TTC549 (cell line): ENCODE data around the gene TMEM130.

ENCODE experiments used
- FAIRE-seq: peaks from 2 replicates; lab custom pipeline; 2012; peaks lifted over from hg19 to GRCh38; lab: Jason Lieb, UNC

The TMEM130 gene

DNA sequence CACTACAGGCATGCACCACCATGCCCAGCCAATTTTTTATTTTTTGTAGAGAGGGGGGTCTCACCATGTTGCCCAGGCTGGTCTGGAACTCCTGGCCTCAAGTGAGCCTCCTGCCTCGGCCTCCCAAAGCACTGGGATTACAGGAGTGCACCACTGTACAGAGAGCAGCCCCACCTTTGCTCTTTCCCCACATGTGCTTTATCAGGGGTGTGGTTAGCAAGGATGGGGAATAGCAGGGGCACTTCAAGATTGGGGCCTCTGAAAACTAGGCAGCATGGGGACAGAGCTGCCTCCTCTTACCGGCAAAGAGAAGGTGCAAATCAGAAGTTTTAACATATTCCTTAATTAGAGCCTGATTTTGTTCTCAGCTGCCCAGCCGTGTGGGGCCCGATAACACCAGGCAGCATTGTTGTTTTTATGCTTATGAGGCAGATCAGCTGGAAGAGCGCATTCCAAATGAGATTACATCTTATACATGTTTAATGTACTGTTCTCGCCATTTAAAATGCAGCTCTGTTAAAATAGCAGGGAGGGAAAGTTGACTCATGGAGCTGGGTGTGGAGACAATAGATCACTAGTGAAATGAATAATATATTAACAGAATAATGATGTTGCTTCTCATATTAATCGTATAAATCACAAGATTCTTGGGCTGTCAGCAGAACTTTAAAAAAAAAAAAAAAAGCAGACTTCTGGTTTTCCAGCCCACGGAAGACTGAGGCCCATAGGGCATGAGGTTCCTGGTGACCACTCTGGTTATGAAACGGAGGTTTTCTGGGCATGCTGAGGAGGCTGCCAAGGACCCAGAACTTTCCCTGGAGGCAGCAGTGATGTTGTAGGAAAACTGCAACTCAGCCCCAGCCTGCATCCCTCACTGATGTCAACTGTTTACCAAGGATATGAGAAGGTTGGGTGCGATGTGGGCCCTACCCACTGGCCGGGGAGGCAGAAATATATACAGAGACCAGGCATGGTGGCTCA is 62.5 kb downstream of the TMEM130 start:
- FAIRE-seq = no peak

DNA sequence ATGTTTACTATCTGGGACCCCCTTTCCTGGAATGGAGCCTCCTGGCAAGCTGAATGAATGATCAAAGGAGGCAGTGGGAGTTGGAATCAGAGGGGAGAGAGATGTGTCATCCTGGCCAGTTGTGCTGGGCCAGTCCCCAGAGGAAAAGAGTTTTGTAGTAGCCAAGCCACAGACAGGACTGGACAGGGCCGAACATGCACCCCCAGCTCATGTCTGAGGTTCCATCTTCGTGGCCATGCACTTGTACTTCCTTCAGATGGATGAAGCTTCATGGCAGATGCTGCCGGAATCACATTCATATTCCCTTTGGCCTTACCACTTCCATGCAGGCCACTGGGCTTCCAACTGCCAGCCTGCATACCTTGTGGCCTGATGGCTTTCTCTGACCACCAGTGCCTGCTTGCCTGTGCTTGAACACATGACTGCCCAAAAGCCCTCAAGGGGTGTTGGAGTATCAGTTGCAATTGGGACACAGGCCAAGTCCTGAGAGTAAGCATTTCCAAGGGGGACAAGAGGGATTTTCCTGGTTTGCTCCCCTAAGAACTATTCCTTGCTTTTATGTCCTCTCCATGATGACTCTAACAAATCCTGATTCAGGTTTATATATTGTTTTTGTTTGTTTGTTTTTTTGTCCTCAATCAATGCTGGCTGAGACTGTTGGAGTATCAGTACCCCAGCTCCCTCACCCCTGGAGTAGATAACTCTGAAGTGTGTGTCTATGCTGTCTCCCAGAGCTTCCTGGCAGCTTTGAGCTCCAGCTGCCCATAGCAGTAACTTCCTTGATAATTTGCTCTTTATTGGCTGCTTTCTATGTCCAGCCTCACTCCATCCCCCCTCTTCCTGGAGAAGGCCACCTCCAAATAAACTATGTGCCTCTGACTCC is 63.6 kb downstream of the TMEM130 start:
- no peak for FAIRE-seq

DNA sequence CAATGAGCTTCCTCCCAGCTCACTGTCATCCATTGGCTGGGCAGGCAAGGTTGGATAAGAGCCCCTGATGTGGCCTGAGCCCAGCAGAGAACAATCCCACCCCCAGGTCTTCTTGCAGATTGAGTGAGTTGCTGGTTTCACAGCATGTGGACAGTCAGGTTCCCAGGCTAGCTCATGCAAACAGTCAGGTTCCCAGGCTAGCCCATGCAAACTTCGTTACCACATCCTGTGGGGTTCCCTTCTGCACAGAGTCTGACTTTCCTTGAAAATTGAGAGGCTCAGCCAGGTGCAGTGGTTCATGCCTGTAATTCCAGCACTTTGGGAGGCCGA is 67.1 kb downstream of the TMEM130 start:
- no peak for FAIRE-seq

DNA sequence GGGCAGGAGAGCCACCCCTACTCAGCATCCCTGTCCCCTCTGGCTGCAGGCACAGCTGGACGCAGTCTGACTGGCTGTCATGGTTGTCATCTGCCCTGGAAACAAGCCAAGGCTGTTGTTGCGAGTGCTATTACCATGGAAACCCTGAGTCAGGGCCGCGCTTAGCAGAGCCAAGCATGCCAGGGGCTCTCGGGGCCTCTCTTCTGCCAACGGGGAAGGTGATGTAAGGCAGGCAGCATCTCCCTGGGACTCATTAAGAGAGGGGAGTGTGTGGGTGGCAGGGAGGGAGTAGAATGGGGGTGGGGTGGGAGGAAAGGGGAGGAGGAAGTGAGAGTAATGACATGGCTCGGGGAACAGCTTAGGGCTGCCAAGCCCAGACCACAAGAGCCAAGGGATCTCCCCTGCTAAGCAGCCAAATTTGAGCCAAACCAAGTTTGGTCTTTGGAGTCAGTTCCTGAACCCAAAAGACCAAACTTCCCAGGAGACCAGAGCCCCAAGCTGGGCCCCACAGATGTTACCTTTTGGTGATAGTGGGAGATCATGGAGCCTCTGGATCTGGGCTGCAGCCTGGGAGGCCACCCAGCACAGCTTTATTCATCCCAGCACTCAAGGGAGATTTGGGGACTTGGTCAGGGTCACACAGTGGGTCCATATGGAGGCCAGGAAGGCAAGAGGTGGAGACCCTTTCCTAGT is 67.6 kb downstream of the TMEM130 start:
- no peak for FAIRE-seq

DNA sequence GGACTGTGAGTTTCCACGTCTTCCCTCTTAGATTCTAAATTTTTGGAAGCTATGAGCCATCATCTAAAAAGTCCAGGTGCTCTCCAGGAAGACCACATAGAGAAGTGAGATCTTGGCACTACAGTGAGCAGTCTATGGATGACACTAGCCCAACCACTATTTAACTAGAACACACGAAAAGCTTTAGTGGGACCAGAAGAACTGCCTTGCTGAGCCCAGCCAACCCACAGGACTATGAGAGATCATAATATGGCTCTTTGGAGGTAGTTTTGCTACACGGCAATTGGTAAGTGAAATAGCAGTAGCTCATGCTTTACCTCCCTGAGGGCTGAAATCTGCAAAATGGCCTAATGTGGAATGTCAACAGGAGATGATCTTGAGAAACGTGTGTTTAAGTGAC is 68.8 kb downstream of the TMEM130 start:
- FAIRE-seq = no peak

DNA sequence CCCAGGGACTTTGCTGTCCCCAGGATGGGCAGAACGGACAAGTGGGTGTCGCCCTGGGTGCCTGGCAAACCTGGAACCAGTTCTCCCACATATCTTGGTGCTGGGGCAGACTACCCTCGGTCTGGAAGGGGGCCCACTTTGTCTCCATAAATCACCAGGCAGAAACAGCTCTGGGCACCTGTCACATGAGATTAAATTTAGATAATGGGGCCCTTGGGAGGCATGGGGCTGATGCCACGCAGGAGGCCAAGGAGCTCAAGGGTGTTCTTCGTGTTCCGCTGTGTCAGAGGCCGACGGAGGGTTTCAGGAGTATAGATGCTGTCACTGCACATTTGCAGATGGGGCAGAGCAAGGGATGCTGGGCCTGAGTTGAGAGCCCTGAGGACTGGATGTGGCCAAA is 72.7 kb downstream of the TMEM130 start:
- FAIRE-seq = no peak
